Measurements from ENCODE around the gene MINDY1. TPM values are rescaled to one million over a fixed set of nuclear protein-coding genes. Genes with fewer than 3 reads are reported as not detected.

The MINDY1 gene
- polyA plus RNA-seq, 1 donor from 2014 or later, result 16.1 TPM

DNA sequence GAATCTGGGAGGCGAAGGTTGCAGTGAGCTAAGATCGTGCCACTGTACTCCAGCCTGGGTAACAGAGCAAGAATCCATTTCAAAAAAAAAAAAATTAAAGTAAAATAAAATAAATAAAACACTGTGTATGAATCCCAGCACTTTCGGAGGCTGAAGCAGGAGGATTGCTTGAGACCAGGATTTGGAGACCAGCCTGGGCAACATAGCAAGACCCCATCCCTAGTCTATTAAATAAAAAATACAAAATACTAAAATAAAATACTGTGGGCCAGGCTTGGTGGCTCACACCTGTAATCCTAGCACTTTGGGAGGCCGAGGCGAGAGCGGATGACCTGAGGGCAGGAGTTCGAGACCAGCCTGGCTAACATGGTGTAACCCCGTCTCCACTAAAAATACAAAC lies 25.5 kb upstream of the MINDY1 start:
- no peaks in the 10 kb centered on the region for H3K36me3 ChIP-seq (ENCODE audit: insufficient read depth, low read length)
- TF ChIP-seq RAD21 (conservative IDR thresholded peaks at IDR 0.05) (no peak), EZH2 (IDR thresholded peaks at IDR 0.05; ENCODE audit: borderline replicate concordance, insufficient read depth, low read length, poor library complexity, severe bottlenecking) (no peak), POLR2AphosphoS5 (IDR thresholded peaks at IDR 0.05) (no peak), CTCF (IDR thresholded peaks at IDR 0.05; ENCODE audit: poor library complexity, severe bottlenecking) (no peak), TAF1 (IDR thresholded peaks at IDR 0.05; ENCODE audit: low read depth) (no peak), SMC3 (conservative IDR thresholded peaks at IDR 0.05; ENCODE audit: poor library complexity) (no peak), EP300 (conservative IDR thresholded peaks at IDR 0.05; ENCODE audit: poor library complexity, severe bottlenecking) (no peak), MXI1 (conservative IDR thresholded peaks at IDR 0.05; ENCODE audit: poor library complexity, severe bottlenecking) (no peak)
- TF ChIP-seq, protein P1, sequence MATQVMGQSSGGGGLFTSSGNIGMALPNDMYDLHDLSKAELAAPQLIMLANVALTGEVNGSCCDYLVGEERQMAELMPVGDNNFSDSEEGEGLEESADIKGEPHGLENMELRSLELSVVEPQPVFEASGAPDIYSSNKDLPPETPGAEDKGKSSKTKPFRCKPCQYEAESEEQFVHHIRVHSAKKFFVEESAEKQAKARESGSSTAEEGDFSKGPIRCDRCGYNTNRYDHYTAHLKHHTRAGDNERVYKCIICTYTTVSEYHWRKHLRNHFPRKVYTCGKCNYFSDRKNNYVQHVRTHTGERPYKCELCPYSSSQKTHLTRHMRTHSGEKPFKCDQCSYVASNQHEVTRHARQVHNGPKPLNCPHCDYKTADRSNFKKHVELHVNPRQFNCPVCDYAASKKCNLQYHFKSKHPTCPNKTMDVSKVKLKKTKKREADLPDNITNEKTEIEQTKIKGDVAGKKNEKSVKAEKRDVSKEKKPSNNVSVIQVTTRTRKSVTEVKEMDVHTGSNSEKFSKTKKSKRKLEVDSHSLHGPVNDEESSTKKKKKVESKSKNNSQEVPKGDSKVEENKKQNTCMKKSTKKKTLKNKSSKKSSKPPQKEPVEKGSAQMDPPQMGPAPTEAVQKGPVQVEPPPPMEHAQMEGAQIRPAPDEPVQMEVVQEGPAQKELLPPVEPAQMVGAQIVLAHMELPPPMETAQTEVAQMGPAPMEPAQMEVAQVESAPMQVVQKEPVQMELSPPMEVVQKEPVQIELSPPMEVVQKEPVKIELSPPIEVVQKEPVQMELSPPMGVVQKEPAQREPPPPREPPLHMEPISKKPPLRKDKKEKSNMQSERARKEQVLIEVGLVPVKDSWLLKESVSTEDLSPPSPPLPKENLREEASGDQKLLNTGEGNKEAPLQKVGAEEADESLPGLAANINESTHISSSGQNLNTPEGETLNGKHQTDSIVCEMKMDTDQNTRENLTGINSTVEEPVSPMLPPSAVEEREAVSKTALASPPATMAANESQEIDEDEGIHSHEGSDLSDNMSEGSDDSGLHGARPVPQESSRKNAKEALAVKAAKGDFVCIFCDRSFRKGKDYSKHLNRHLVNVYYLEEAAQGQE (IDR thresholded peaks at IDR 0.05; ENCODE audit: borderline replicate concordance), result no peak

DNA sequence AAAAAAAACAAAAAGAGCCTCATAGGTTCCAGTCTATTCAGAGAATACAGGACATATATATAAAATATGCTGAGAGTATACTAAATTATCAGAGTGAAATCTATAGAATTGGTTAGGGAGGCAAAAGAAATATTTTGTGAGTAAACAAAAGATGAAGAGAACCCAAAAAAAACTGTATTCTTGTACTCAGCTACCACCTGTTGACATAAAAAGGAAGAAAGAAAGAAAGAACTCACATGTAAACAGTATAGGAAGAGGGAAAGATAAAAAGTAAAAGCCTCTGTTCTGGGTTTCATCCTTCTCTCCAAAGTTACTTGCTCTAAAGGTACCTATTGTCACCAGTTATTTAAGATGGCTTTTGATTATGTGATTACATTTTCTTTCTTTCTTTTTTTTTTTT lies 19.8 kb upstream of the MINDY1 start:
- Histone ChIP-seq H3K4me3 (ENCODE audit: low read length) (no peak overlapping the region), H3K9me3 (ENCODE audit: low read length) (no peaks in the 10 kb centered on the region), H3F3A (ENCODE audit: insufficient read depth, low read length, poor library complexity, severe bottlenecking) (no peaks in the 10 kb centered on the region), H2AFZ (ENCODE audit: low read depth, low read length) (no peak overlapping the region), H4K20me1 (ENCODE audit: insufficient read depth) (no peaks in the 10 kb centered on the region), H3K27ac (ENCODE audit: low read length) (no peak overlapping the region), H3K36me3 (ENCODE audit: insufficient read depth, low read length) (no peaks in the 10 kb centered on the region), H3K79me2 (replicated peaks; ENCODE audit: insufficient read depth, low read length) (no peaks in the 10 kb centered on the region), H3K9me2 (ENCODE audit: insufficient read depth, low read length) (no peaks in the 10 kb centered on the region), H3K27me3 (ENCODE audit: insufficient read depth, low read depth, low read length) (no peaks in the 10 kb centered on the region), H3K4me2 (ENCODE audit: low read length) (no peak overlapping the region), H3K9ac (ENCODE audit: low read length) (no peak overlapping the region)
- TF ChIP-seq EP300 (conservative IDR thresholded peaks at IDR 0.05; ENCODE audit: poor library complexity, severe bottlenecking) (no peak), MXI1 (conservative IDR thresholded peaks at IDR 0.05; ENCODE audit: poor library complexity, severe bottlenecking) (no peak)

More for the DNA sequence above, 25.5 kb upstream of the MINDY1 start:
- Histone ChIP-seq H3K4me2 (ENCODE audit: low read length) (no peak overlapping the region), H3K27ac (ENCODE audit: low read length) (no peak overlapping the region), H3K79me2 (replicated peaks; ENCODE audit: insufficient read depth, low read length) (no peaks in the 10 kb centered on the region), H3K27me3 (ENCODE audit: insufficient read depth, low read depth, low read length) (no peaks in the 10 kb centered on the region), H3K9me2 (ENCODE audit: insufficient read depth, low read length) (no peaks in the 10 kb centered on the region), H3K9me3 (ENCODE audit: low read length) (no peaks in the 10 kb centered on the region), H3F3A (ENCODE audit: insufficient read depth, low read length, poor library complexity, severe bottlenecking) (no peaks in the 10 kb centered on the region), H4K20me1 (ENCODE audit: insufficient read depth) (no peaks in the 10 kb centered on the region), H3K9ac (ENCODE audit: low read length) (no peak overlapping the region), H2AFZ (ENCODE audit: low read depth, low read length) (no peak overlapping the region), H3K4me3 (ENCODE audit: low read length) (no peak overlapping the region)
